HG02798 (cell line): ENCODE data around the gene ANO1.

Source experiments
- ATAC-seq: cut with Tn5 transposase; IDR thresholded peaks from one replicate; pipeline ENCODE4 v1.9.1; 2021; ENCODE audit warnings: mild to moderate bottlenecking; ENCODE audit not compliant: unreplicated experiment, poor library complexity

Gene ANO1

DNA sequence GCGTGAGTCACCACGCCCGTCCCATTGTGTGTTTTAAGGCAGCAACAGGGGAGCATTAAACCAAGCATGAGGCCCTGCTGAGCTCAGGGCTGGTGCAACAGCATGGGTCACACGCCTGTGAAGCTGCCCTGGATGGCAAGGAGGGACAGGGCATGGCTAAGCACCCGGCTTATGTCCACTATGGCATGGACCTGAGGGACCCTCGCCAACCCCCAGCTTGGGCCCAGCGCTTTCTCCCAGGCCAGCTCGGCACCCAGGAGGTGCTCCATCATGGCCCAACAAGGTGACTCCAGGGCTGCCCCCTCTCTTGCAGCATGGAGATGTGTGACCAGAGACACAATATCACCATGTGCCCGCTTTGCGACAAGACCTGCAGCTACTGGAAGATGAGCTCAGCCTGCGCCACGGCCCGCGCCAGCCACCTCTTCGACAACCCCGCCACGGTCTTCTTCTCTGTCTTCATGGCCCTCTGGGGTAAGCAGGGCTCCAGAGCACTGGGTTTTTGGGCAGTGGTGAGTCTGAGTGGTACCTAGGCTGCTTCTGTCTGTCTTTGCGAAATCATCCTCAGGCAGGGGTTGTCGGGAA lies 53.6 kb downstream of the ANO1 start:
- ATAC-seq: no peak

GRCh38 chr11:70132641-70133040 lies 54.5 kb downstream of the ANO1 start:
- ATAC-seq: no peak

DNA sequence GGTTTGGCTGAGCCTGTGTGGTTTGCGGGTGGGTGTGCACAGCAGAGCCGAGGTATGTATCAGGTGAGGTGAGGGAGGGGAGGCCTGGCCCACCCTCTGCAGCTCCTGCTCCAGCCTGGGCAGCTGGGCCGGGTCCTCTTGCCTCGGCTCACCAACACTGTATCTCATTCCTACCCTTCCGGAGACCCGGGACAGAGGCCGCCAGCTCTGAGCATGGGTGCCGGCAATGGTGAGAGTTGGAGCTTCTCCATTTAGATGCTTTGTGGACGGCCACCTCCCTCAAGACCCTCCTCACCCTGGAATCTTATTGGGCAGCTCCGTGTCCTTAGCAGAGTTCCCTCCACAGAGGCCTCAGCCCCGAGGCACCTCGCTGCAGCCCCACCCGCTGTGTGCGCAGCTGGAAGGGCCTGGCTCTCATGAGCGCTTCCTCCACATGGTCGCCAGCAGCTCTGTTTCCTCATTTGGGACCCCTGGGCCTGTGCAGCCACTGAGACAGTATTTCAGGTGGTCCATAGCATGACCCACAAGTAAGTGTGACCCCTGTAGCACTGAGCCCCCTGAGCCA lies 55.7 kb downstream of the ANO1 start:
- ATAC-seq: no peak

- no peak for ATAC-seq
These were observed 56.4 kb downstream of the ANO1 start for GRCh38 chr11:70134490-70134889.

GRCh38 chr11:70135142-70135541 lies 57.0 kb downstream of the ANO1 start:
- ATAC-seq: no peak

GRCh38 chr11:70135625-70136059 lies 57.5 kb downstream of the ANO1 start:
- ATAC-seq: no peak

DNA sequence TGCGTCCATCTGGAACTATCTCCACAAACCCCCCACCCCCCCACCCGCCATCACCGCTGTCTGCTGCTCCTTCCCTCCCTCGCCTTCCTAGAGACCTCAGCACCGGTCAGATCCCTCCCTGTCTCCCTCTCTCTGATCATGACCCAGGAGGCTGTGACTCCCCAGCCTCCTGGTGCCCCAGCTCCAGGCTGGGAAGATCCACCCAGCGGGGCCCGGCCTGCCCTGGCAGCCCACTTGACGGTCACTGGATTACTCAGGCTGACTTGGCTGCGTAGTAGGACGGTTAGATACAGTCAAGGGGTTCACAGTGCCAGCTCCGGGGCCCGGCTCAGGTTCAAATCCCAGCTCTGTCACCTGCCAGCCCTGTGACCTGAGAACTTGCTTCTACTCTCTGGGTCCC lies 59.3 kb downstream of the ANO1 start:
- no peak for ATAC-seq

GRCh38 chr11:70138403-70138802 lies 60.3 kb downstream of the ANO1 start:
- ATAC-seq: no peak

DNA sequence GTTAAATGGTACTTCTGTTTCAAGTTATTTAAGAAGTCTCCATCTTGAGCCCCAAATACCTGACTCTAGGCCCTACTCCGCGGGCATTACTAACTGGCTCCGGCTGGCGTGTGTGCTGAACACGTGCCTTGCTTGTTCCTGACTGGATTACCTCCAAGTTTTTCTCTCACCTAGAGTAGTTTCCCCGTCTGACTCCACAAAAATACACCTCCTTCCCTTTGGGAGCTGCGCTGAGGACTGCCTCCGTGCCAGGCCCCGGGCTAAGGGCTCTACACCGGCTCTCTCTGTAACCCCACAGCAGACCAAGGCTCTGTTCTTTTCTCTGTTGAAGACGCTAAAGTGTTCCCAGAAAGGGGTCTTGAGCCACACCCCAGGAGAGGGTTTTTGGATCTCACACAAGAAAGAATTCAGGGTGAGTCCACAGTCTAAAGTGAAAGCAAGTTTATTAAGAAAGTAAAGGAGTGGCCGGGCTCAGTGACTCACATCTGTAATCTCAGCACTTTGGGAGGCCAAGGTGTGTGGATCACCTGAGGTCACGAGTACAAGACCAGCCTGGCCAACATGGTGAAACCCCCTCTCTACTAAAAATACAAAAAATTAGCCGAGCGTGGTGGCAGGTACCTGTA lies 61.8 kb downstream of the ANO1 start:
- no peak for ATAC-seq

GRCh38 chr11:70140711-70141485 lies 62.8 kb downstream of the ANO1 start:
- ATAC-seq: no peak

DNA sequence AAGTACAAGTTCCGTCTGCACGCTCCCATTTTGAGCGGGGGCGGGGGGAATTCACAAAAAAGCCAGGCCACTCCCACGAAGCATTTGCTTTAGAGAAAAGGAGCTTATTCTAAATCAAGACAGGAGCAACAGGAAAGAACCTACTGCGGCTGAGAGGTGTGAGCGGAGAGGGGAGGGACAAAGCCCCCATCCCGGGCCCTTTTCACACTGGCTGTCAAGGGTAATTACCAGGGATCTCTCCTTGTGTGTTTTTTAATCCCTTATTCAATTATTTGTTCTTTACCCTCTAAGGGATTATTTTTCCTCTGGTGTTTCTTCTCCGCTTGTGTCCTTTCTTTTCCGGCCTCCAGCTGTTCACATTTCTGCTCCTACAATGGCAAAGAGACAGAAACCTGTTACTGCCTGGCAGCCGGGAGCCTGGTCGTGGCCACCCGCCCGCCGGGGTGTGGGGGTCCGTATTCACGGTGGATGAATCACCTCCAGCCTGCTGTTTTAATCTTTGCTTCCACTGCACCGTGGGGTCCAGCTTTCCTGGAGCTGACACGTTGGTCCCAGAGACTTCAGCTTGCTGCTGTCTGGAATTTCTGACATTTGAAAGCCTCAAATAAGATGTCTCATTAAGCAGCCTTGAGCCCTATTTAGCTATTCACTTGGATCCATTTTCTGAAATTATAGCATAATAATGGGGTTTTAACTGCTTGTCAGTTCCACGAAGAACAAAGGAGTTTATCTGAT lies 63.5 kb downstream of the ANO1 start:
- ATAC-seq: no peak

GRCh38 chr11:70142221-70142875 lies 64.2 kb downstream of the ANO1 start:
- ATAC-seq: no peak

DNA sequence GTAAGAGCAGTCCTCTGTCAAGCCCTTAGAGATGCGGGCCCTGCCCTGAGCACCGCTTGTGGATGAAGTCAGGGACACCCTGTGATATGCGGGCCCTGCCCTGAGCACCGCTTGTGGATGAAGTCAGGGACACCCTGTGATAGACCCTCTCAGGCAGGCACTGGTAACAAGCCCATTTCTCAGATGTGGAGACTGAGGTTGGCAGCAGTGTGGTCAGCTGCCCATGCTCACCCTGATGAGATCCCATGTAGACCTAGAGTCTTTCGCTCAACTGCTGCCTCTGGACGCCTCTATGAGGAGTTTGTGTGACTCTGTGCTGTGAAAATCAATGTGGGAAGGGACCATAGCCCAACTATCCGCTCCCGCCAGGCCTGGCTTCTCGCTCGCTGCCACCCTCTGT lies 66.1 kb downstream of the ANO1 start:
- no peak for ATAC-seq

GRCh38 chr11:70145071-70145470 lies 67.0 kb downstream of the ANO1 start:
- ATAC-seq: no peak

DNA sequence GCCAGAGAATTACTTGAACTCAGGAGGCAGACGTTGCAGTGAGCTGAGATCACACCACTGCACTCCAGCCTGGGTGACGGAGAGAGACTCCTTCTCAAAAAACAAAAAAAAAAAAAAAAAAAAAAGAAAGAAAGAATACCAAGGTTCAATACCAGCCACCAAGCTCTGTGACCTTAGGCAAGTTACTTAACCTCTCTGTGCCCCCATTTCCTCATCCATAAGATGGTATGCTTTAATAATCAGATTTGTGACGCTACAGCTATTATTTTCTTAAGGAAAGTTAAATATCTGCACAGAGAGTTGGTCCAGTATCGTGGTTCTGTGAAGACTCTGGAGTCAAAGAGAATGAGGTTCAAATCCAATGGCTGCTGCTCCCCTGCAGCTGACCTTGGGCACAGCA lies 67.7 kb downstream of the ANO1 start:
- no peak for ATAC-seq

DNA sequence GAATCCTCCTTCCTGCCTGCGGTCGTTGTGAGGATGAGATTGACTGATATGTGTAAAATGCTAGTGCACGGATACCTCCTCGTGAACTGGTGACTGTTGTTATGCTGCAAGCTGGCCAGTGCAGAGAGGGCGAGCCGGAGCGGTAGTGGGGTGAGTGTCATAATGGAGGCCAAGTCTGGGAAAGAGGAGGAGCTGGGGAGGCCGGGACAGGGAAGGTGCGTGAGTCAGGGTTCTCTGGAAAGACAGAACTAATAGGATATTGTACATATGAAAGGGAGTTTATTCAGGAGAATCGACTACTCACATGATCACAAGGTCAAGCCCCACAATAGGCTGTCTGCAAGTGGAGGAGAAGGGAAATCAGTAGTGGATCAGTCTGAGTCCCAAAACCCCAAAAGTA lies 68.2 kb downstream of the ANO1 start:
- ATAC-seq: no peak

- no peak for ATAC-seq
These were observed 68.9 kb downstream of the ANO1 start for GRCh38 chr11:70146895-70147520.

GRCh38 chr11:70147668-70148067 lies 69.6 kb downstream of the ANO1 start:
- no peak for ATAC-seq

DNA sequence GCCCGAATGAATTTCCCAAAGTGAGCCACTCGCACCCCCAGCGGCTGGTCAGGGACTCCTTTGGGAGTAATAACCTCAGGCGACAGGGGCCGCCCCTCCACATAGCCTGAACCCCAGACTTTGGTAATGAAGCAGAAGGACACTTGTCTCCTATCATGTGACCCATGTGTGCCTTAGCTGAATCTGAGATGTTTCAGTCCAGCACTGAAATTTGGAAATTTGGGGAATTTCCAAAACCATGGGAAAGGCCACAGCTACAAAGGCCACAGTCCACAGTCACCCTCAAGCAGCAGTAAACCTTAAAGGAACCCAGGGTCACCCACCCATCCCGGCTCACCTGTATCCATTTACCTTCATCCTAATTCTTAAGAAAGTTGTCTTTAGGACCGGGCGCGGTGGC lies 73.6 kb downstream of the ANO1 start:
- no peak for ATAC-seq
